Tongue (tissue), 3 donors: Measurements from ENCODE around the gene CAND2. TPM values are rescaled to one million over a fixed set of nuclear protein-coding genes. Genes with fewer than 3 reads are reported as not detected.
"Not testable (repeated sequence)": the region's sequence is repeated elsewhere in the genome, so short reads cannot be mapped to it uniquely, and the experiment has no call there.

Source experiments
- DNase-seq: peaks from one replicate; pipeline ENCODE4 v3.0.0-alpha.2; 2015
- small RNA-seq: library from RNA; depleted of rRNA; stranded (forward); fragments of <200 nt; gene quantifications from one replicate; pipeline ENCODE3, GENCODE V24; 2014; ENCODE audit warnings: low replicate concordance
- total RNA-seq: library from RNA; depleted of rRNA; stranded (reverse); fragments of >200 nt; gene quantifications from one replicate; pipeline ENCODE4 v1.2.3, GENCODE V29; 2014

The CAND2 gene
- total RNA-seq, 1 donor from 2014 or later: 58.5 TPM

GRCh38 chr3:12862387-12862786 is 65.9 kb downstream of the CAND2 start:
- DNase-seq: no peak

DNA sequence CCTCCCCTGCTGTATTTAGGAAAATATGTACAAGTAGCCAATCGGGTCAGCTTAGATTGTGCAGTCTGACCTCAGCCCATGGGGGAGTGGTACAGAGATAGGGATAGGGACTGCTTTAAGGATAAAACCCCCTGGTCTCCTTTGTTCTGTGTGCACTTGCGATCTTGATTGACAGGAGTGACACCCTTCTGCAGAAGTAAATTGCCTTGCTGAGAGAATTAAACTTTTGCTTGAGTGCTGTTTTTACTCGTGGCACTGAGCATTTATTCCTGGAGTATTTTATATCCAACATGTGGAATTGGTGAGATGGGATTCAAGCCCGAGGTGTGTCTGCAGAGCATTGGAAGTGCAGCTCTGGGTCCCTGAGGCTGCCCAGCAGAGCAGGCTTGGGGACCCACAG is 68.8 kb downstream of the CAND2 start:
- no peak for DNase-seq

DNA sequence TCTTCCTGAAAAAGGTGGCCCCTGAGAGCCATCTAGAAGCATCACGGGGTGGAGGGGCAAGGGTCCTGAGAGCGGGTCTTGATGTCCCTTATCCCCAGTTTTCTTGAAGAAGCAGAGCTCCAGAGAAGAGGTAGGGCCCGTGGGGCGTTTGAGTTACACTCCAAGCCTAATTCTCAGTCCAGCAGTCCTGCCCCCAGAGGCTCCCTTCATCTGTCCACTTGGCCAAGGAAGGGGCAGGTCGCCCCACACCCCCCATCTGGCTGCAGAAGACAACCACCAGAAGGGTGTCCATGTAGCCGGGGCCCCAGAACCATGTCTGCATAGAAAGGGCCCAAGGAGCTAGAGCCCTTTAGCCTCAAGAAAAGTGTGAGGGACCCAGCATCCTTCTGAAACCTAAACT is 70.4 kb downstream of the CAND2 start:
- no peak for DNase-seq

DNA sequence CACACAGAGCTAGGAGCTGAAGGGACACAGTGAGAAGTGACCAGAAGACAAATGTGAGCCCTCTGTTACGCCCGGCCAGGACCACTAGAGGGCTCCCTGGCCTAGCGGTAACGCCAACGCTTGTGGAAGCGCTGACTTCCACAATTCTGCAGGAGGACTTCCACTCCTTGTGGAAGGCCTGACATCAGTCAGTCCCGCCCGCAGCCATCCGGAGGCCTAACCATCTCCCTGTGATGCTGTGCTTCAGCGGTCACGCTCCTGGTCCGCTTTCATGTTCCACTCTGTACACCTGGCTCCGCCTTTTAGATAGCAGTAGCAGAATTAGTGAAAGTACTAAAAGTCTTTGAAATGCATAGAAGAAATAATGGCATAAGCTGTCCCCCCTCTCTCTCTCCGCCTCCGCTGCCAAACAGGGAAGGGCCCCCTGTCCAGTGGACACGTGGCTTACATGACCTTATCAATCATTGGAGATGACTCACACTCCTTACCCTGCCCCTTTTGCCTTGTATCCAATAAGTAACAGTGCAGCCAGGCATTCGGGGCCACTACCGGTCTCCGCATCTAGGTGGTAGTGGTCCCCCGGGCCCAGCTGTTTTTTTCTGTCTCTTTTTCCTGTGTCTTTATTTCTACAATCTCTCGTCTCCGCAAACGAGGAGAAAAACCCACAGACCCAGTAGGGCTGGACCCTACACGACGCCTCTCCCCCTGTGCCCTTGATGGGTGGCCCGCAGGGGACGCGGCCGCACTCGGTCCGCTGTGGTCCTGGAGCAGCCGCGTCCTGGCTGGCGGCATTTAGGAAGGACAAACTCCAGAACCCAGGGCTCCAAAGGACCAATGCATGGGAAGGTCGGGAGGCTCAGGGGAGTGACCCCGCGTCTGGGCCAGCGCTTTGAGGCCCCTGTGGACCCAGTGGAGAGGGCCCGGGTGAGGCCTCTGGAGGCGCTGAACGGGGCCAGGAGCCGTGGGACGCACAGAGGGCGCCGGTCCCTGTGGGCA is 71.9 kb downstream of the CAND2 start:
- peak; percentile 94 for DNase-seq

DNA sequence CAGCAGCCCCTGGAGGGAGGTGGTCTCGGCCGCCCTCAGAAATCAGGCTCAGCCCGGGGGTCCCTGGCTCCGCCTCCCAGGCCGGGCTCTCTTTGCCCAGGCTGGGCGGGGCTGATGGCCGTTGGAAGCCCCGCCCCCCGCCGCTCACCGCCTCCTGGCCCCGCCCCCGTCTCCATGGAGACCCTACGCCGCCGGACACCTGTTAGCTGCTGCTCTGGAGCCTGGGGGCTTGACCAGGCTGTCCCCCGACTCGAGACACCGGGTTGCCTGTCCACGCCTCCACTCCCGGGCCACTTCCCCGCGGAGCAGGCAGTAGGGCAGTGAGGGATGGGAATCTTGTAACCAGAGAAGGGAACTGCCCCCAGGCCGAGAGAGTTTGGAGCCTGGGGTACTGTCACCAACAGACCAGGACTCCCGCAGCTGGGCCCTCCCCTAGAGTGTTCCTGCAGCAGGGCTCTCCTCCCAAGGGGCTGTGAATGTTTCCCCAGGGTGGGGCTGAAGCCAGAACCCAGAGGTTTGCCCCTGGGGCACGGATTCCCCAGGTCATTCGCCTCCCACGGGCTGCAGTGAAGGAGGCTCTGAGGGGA is 72.6 kb downstream of the CAND2 start:
- peak; percentile 67 for DNase-seq

DNA sequence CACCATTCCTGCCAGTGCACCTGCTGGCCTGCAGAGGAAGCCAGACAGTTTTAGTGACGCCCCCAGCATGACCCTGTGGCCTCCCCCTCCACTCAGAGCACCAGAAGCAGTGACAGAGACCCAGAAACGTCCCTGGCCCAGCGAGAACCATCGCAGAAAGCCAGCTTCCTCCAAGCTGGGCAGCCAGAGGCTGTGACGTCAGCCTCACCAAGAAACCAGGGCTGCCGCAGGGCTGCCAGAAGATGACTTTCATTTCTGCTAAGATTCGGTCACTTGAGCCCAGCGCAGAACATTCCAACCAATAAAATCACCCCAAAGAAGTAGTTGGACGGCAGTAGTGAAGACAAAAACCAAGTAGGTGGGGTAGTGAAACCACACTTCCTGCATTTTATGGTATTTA is 74.5 kb downstream of the CAND2 start:
- DNase-seq: no peak

DNA sequence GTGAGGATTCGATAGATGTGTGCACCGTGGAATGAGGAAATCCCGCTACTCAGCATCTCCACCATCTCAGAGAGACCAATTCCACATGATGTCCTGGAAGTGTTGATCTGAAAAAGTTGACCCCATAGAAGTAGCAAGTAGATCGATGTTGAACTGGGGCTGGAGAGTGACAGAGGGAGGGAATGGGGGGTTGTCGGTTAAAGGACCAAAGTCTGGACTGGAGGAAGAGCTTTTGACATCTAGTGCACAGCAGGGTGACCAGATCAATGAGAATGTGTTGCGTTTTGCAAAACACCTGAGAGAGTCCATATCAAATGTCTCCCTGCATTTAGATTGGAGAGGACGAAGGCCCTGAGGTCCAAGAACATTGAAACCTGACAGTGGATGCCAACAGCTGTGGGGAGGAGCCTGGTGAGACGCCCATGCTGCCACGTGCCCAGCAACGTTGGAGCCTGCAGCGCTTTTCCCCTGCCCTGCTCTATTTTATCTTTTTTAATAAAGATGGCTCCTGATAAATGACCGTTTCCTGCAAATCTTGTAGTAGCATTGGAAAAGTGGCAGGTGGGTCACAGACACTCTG is 75.0 kb downstream of the CAND2 start:
- no peak for DNase-seq

DNA sequence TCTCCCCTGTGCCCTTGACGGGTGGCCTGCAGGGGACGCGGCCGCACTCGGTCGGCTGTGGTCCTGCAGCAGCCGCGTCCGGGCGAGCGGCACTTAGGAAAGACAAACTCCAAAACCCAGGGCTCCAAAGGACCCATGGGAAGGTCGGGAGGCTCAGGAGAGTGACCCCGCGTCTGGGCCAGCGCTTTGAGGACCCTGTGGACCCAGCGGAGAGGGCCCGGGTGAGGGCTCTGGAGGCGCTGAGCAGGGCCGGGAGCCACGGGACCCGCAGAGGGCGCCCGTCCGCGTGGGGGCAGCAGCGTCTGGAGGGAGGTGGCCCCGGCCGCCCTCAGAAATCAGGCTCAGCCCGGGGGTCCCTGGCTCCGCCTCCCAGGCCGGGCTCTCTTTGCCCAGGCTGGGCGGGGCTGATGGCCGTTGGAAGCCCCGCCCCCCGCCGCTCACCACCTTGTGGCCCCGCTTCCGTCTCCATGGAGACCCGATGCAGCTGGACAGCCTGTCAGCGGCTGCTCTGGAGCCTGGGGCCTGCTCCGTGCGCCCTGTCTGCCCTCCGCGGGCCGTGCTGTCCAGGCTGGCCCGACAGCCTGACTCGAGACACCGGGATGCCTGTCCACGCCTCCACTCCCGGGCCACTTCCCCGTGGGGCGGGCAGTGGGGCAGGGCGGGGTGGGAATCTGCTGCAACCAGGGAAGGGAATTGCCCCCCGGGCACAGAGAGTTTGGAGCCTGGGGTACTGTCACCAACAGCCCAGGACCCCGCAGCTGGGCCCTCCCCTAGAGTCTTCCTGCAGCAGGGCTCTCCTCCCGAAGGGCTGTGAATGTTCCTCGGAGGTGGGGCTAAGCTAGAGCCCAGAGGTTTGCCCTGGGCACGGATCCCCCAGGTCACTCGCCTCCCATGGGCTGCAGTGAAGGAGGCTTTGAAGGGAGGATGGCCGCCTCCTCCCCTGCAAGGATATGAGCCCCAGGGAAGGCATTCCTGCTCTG is 79.7 kb downstream of the CAND2 start:
- peak; percentile 67 for DNase-seq

- DNase-seq: no peak
Measured at GRCh38 chr3:12877040-12877439, 80.6 kb downstream of the CAND2 start.

DNA sequence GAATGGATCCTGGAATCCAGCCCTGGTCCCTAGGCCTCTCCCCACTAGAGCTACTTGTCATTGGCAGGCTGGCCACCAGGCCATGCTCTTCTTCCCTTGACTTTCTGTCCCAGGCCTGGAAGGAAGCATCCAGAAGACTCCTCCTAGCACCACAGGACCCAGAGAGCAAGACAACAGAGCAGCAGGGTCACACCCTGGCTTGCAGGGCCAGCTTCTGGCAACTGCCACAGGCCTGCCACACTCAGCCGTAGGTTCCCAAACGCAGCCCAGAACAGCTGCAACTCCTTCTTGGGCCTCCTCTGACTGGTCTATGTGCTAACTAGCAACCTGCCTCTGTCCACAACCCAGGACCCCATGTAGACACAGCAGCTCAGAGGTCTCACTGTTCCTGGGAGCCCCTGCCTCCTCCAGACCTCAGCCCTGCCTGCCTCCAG is 81.7 kb downstream of the CAND2 start:
- peak; percentile 63 for DNase-seq

DNA sequence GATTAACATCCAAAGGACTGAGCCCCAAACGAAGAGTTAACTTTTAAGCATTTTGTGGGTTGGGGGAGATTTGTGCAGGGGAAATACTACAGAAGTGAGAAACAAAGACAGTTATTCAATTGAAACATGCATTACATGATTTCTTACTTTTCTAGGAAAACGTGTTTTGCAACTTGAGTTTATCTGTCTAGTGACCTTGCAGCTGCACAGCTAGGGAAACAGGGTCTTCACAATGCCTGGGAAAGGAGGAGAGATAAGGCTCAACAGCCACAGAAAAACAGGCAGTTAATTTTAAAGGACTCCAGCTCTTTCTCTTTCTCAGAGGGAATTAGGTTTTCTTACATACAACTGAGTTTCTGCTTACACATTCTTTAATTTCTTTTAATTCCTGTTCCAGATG is 82.3 kb downstream of the CAND2 start:
- not testable (repeated sequence) for DNase-seq

GRCh38 chr3:12879191-12879815 is 82.8 kb downstream of the CAND2 start:
- DNase-seq: no peak

GRCh38 chr3:12881858-12882257 is 85.4 kb downstream of the CAND2 start:
- DNase-seq: not testable (repeated sequence)

- no peak for DNase-seq
Measured at GRCh38 chr3:12882336-12883310, 86.1 kb downstream of the CAND2 start.

- peak; percentile 83 for DNase-seq
Measured at GRCh38 chr3:12884186-12884680, 87.8 kb downstream of the CAND2 start.

Small RNAs within 50 kb of the gene (small RNA-seq; reads per million reads assigned to genes)
- gene AC034198.1: not detected

Other genes with a start within 250 kb of the CAND2 start
- gene MKRN2, start 239.6 kb upstream of the CAND2 start, total RNA-seq: 33.3 TPM
- gene RAF1, start 132.6 kb upstream of the CAND2 start, total RNA-seq: 156 TPM
- gene TMEM40, start 37.4 kb upstream of the CAND2 start, total RNA-seq: 7.6 TPM
- gene RPL32, start 44.9 kb downstream of the CAND2 start, total RNA-seq: 1,539 TPM